GM12873 (cell line): ENCODE results near the gene ANAPC2.

Experiments used
- CTCF ChIP-seq: IDR thresholded peaks from 2 replicates; pipeline ENCODE4 v1.5.1; 2012; ENCODE audit warnings: low read depth, mild to moderate bottlenecking, moderate library complexity, low read length, control low read depth; ENCODE audit not compliant: insufficient read depth; ENCODE audit errors: missing control alignments

The ANAPC2 gene

GRCh38 chr9:137233143-137233980 is 45.0 kb upstream of the ANAPC2 start:
- TF ChIP-seq CTCF, result no peak

- TF ChIP-seq CTCF, result no peak
Observed at GRCh38 chr9:137232510-137232909, 44.1 kb upstream of the ANAPC2 start.

- no peak for TF ChIP-seq CTCF
Observed at GRCh38 chr9:137232101-137232500, 43.7 kb upstream of the ANAPC2 start.

GRCh38 chr9:137231372-137232039 is 43.1 kb upstream of the ANAPC2 start:
- no peak for TF ChIP-seq CTCF

GRCh38 chr9:137230705-137231371 is 42.5 kb upstream of the ANAPC2 start, which contains the start of gene SLC34A3:
Gene SLC34A3 (plus strand): TSS chr9:137230901. CDS start chr9:137231703, 802 bp downstream.
- TF ChIP-seq CTCF, result no peak

- no peak for TF ChIP-seq CTCF
Observed at GRCh38 chr9:137229903-137230704, 41.7 kb upstream of the ANAPC2 start.
